GM19238 (cell line): Measurements from ENCODE around the gene RHOB.
"Not testable (repeated sequence)": the region's sequence is repeated elsewhere in the genome, so short reads cannot be mapped to it uniquely, and the experiment has no call there.

Source experiments
- DNase-seq: peaks from one replicate; pipeline ENCODE4 v3.0.0; 2011; ENCODE audit warnings: low spot score; ENCODE audit not compliant: insufficient read length

The RHOB gene

DNA sequence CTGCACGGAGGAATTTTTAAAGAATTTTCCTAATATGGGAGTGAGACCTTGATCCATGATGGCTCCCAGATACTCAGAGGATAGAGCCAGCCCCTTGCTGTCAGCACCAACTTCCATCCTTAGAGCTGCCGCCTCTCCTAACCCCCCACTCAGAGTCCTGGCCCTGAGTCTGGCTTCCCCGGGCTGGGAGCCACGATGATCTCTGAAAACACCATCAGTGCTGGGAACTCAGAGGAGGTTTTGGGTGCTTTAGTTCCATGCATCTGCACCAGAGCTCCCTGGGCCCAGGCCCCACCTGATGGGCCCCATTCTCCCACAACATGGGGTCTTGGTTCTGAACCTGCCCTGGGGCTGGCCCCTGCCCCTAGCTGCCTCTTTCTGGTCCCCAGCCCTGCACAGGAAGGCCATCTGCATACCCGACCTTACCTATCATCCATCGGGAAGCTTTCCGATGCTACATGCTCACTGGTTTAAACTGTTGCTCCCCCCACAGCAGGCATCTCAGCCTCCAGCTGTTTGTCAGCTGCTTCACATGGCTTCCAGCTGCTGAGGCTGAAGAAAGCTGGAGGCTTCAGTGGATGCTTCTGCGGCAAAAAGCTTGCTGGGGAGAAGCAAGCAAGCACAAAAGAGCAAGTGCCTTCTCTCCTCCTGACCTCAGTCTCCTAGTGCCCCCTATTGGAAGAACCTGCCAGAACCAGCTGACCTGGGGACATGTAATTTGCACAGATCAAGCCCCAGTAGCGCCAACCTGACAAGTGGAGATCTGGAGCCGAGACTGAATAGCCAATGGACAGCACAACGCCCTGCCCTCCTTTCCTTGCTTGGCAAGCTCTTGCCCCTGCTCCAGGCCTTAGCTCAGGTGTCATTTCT is 24.2 kb upstream of the RHOB start:
- no peak for DNase-seq

DNA sequence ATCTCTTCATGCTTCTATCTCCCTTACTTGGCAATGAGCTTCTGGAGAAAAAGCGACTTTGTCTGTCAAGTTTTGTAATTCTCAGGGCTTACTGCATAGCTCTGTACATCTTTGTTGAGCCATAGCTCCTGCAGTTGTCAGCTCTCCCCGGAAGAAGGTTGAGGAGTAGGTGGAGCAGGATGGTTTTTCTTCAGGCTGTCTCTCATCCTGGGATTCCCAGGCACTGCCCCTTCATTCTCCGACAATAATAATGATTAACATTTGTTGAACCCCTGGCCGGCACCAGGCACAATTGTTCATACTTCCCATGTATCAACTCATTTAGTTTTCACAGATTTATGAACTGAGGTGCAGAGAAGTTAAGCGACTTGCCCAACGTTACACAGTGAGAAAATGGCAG is 23.5 kb upstream of the RHOB start:
- DNase-seq: no peak

DNA sequence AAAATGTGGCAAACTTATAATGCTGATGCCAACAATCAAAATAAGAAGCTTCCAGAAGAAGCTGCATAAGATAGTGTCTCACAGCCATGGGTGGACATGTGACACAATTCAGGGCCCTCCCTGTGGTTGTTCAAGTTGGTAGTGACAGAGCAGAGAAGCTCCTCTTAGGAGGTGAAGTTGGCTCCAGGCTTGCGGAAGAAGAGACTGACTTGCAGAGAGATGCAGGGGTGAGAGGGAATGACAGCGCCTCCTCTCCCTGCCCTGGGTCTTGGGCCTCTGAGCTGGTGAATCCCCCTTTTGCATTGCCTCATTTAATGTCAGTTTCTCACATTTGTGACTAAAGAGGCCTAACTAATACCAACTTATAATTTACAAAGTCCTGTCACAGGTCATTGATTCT is 23.0 kb upstream of the RHOB start:
- DNase-seq: no peak

- peak; percentile 40 for DNase-seq
These were observed 22.3 kb upstream of the RHOB start for GRCh38 chr2:20424300-20425290.

DNA sequence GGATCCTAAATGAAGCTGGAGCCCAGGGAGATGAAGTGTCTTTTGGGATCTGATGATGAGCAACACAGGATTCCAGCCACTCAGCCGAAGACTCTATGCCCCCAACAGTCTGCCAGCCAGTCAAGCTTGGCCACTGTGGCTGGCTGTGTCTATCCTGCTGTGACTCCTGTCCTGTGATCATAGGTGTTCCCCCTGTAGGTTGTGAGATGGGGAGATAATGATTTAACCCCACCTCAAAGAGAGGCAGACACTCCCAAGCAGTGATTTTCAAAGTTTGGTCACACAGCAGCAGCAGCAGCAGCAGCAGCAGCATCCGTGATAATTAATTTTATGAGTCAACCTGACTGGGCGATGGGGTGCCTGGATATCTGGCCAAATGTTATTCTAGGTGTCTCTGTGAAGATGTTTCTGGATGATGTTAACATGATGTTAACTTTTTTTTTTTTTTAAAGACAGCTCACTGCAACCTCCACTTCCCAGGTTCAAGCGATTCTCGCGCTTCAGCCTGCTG is 21.4 kb upstream of the RHOB start:
- no peak for DNase-seq

DNA sequence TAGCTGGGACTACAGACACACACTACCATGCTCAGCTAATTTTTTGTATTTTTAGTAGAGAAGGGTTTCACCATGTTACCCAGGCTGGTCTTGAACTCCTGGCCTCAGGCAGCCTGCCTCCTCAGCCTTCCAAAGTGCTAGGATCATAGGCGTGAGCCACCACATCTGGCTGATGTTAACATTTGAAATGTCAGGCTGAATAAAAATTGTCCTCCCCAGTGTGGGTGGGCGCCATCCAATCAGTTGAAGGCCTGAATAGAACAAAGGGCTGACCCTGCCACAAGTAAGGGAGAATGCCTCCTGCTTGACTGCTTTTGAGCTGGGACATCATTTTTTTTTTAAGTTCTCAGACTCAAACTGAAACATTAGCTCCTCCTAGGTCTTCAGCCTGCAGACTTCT is 21.0 kb upstream of the RHOB start:
- no peak for DNase-seq

- DNase-seq: no peak
These were observed 18.8 kb upstream of the RHOB start for GRCh38 chr2:20427931-20428526.

- no peak for DNase-seq
These were observed 18.0 kb upstream of the RHOB start for GRCh38 chr2:20428717-20429490.

GRCh38 chr2:20429528-20429927 is 17.3 kb upstream of the RHOB start:
- no peak for DNase-seq

- no peak for DNase-seq
These were observed 16.8 kb upstream of the RHOB start for GRCh38 chr2:20430035-20430434.

DNA sequence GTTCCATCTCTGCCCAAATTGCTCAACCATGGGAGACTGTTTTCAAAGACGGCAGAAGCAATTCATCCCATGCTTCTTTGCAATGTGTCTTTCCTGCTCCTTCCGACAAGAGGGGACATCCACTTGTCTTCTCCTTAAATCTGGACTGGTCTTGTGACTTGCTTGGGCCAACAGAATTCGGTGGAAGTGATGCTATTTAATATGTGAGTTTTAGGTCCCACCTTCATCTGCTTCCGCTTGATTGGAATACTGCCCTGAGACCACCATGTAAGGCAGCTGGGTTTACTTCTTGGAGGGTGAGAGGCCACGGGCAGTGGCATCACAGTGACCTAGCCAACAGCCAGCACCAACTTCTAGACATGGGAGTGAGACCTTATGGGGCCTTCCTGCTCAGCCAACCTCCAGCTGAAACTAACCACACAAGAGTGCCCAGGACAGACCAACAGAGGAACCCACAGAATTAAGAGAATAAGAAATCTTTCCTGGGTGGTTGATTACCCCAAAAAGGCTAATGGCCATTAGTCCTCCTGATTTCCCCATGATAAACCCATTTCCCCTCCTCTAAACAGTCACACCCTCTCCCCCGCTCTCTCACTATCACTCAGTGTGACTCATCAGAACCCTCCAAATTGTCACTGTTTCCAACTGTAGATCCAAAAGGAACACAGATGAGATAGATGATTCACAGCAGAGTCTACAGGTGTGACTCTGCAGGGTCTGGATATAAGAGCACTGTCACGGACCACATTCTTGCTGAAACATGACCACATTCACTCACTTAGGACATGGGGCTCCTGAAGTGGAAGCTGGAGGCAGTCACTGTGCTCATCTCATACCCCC is 16.2 kb upstream of the RHOB start:
- no peak for DNase-seq

GRCh38 chr2:20431301-20431698 is 15.6 kb upstream of the RHOB start:
- no peak for DNase-seq

GRCh38 chr2:20431772-20432171 is 15.1 kb upstream of the RHOB start:
- DNase-seq: no peak

GRCh38 chr2:20432714-20433113 is 14.2 kb upstream of the RHOB start:
- DNase-seq: no peak

- DNase-seq: no peak
These were observed 13.6 kb upstream of the RHOB start for GRCh38 chr2:20433249-20433648.

DNA sequence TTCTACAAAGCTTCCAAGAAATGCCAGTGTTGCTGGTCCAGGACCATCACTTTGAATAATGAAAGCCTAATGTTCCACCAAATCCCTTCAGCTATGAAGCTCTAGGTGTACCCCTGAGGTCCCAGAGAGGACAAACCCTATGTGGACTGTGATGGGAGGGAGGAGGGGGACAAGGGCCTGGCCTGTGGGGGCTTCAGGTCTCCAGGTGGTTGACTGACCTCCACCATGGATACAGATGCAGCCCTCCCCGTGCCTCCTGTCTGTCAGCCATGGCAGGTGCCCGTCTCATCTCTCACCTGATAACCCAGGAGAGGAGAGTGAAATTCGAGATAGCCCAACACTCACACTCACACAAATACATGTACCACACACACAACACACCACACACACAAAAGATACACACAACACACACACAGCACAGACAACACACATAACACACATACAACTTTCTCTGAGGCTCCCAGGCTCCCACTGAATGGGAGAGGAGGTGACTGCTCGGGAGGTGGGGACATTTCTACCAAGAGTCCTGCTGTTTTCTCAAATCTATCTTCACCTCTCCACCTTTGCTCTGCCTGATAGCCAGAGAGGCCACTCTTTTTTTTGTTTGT is 12.8 kb upstream of the RHOB start:
- DNase-seq: no peak

DNA sequence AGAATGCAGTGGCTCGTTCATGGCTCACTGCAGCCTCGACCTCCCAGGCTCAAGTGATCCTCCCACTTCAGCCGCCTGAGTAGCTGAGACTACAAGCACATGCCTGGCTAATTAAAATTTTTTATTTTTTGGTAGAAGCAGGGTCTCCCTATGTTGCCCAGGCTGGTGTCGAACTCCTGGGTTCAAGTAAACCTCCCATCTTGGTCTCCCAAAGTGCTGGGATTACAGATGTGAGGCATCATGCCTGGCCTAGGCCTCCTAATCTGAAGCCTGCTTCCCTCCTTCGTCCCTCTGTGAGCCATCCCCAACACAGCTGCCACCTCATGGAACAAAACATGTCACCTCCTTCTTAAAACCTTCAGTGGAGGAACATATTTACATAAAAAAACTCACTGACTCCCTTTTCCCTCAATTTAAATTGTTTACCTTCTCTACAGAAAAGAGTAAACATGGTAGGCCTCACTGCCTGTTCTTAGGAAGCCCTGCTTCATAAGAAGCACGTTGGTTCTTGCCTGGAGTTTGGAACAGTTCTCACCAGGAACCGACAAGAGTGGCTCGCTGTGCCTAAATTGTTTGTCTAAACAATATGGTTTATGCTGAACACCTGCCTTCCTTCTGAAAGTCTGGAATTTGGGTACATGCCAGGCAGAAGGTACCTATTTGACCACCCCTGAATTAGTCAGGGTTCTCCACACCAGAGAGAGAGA is 12.1 kb upstream of the RHOB start:
- no peak for DNase-seq

DNA sequence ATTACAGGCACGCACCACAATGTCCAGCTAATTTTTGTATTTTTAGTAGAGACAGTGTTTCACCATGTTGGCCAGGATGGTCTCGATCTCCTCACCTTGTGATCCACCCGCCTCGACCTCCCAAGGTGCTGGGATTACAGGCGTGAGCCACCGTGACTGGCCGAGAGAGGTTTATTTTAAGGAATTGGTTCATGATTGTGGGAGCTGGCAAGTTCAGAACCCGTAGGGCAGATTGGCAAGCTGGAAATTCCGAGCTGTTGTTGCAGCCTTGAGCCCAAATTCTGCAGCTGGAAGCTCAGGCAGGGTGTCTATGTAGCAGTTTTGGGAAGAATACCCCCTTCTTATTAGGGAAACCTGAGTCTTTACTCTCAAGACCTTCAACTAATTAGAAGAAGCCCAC is 11.4 kb upstream of the RHOB start:
- DNase-seq: not testable (repeated sequence)
